Liver (tissue), 9 donors: ENCODE measurements around the gene INTS1. TPM values are rescaled to one million over a fixed set of nuclear protein-coding genes. Genes with fewer than 3 reads are reported as not detected.

Experiments
- DNase-seq: peaks from one replicate; pipeline ENCODE4 v3.0.0-alpha.2; 2017; ENCODE audit warnings: low spot score
- H3K27ac ChIP-seq, 2 donors: one replicate each; pipeline ENCODE4 v1.7.0; 2013; ENCODE audit warnings: inconsistent platforms in 2 of 2, low read length in 2 of 2, control low read depth in 1 of 2, low read depth in 1 of 2, mild to moderate bottlenecking in 1 of 2
- H3K27me3 ChIP-seq, 4 donors: one replicate each; pipeline versions ENCODE4 v1.6.1 to v1.7.0; 2013; ENCODE audit warnings: low read length in 3 of 4, inconsistent platforms in 1 of 4, mild to moderate bottlenecking in 1 of 4, moderate library complexity in 1 of 4; ENCODE audit not compliant: control insufficient read depth in 4 of 4, insufficient read depth in 4 of 4
- H3K36me3 ChIP-seq, 4 donors: one replicate each; pipeline versions ENCODE4 v1.6.1 to v1.7.0; 2013; ENCODE audit warnings: low read length in 3 of 4, mild to moderate bottlenecking in 3 of 4, low read depth in 1 of 4, moderate library complexity in 1 of 4; ENCODE audit not compliant: control insufficient read depth in 4 of 4, insufficient read depth in 3 of 4
- H3K4me1 ChIP-seq, 4 donors: one replicate each; pipeline versions ENCODE4 v1.6.1 to v1.7.0; 2013; ENCODE audit warnings: low read length in 3 of 4, mild to moderate bottlenecking in 3 of 4, moderate library complexity in 1 of 4; ENCODE audit not compliant: control insufficient read depth in 4 of 4, insufficient read depth in 4 of 4
- H3K4me3 ChIP-seq, 3 donors: one replicate each; pipeline versions ENCODE4 v1.6.1 to v1.7.0; 2013; ENCODE audit warnings: low read length in 3 of 3, control low read depth in 1 of 3, low read depth in 1 of 3, mild to moderate bottlenecking in 1 of 3
- H3K9ac ChIP-seq, 2 donors: one replicate each; pipeline ENCODE4 v1.7.0; 2013; ENCODE audit warnings: low read length in 2 of 2, mild to moderate bottlenecking in 2 of 2, moderate library complexity in 2 of 2, control low read depth in 1 of 2, low read depth in 1 of 2
- H3K9me3 ChIP-seq, 4 donors: one replicate each; pipeline versions ENCODE4 v1.6.1 to v1.7.0; 2013; ENCODE audit warnings: low read length in 3 of 4; ENCODE audit not compliant: control insufficient read depth in 4 of 4
- FOXA2 ChIP-seq: IDR thresholded peaks from 2 replicates; pipeline ENCODE4 v1.6.1; 2016; ENCODE audit warnings: antibody characterized with exemption
- GABPA ChIP-seq, 2 donors: IDR thresholded peaks in 1 of 2; conservative IDR thresholded peaks in 1 of 2; 2 replicates each; pipeline ENCODE4 v1.6.1; 2016; ENCODE audit warnings: antibody characterized with exemption in 2 of 2, mild to moderate bottlenecking in 1 of 2, moderate library complexity in 1 of 2
- HNF4A ChIP-seq, 2 donors: conservative IDR thresholded peaks; 2 replicates each; pipeline ENCODE4 v1.6.1; 2016; ENCODE audit warnings: antibody characterized with exemption in 2 of 2, mild to moderate bottlenecking in 2 of 2
- HNF4G ChIP-seq: IDR thresholded peaks from 2 replicates; pipeline ENCODE4 v1.6.1; 2016; ENCODE audit warnings: antibody characterized with exemption
- NR2F2 ChIP-seq: IDR thresholded peaks from 2 replicates; pipeline ENCODE4 v1.6.1; 2016; ENCODE audit warnings: antibody characterized with exemption
- RXRA ChIP-seq, 2 donors: IDR thresholded peaks; 2 replicates each; pipeline ENCODE4 v1.6.1; 2017 to 2018; ENCODE audit warnings: antibody characterized with exemption in 2 of 2, mild to moderate bottlenecking in 1 of 2
- SP1 ChIP-seq: IDR thresholded peaks from 2 replicates; pipeline ENCODE4 v1.6.1; 2018; ENCODE audit warnings: antibody characterized with exemption, mild to moderate bottlenecking
- TAF1 ChIP-seq: conservative IDR thresholded peaks from 2 replicates; pipeline ENCODE4 v1.6.1; 2016; ENCODE audit warnings: antibody characterized with exemption, mild to moderate bottlenecking
- WGBS: extraction: QIAGEN DNeasy Blood & Tissue Kit; methylation state at CpG from one replicate; pipeline ENCODE4 v1.1.7; 2013; 5-methylcytosine and 5-hydroxymethylcytosine counted together
- polyA plus RNA-seq, 2 donors: library from polyadenylated mRNA; stranded (reverse) in 1 of 2; unstranded in 1 of 2; fragments of 200-250 nt in 1 of 2; fragments of >200 nt in 1 of 2; fragmentation: Nextera tagmentation in 1 of 2; extraction: Ambion mirVana in 1 of 2; gene quantifications; one replicate each; pipeline versions ENCODE4 v1.2.1 to v1.2.3, GENCODE V29; 2013 to 2015
- total RNA-seq, 2 donors: library from RNA; depleted of rRNA; stranded (reverse); fragments of >200 nt; gene quantifications; one replicate each; pipeline ENCODE4 v1.2.3, GENCODE V29; 2014
- TF ChIP-seq, protein P1 (sequence below): fragments of 150-350 bp; IDR thresholded peaks from 2 replicates; pipeline ENCODE4 v1.5.1; 2017; ENCODE audit warnings: improper control_type of control experiment, low read depth, low read length; ENCODE audit not compliant: missing input control
- TF ChIP-seq, protein P2 (sequence below): IDR thresholded peaks from 2 replicates; pipeline ENCODE4 v1.6.1; 2016; ENCODE audit warnings: antibody characterized with exemption
- TF ChIP-seq, protein P3 (sequence below): IDR thresholded peaks from 2 replicates; pipeline ENCODE4 v1.6.1; 2016; ENCODE audit warnings: antibody characterized with exemption
- donor health status: healthy.
- donor health status: healthy.
- donor health status: healthy.
- donor health status: healthy.
- donor health status: healthy.

INTS1 gene
- total and polyA plus RNA-seq, 4 donors, result 14.6 to 37.9 (median 30.7) TPM

DNA sequence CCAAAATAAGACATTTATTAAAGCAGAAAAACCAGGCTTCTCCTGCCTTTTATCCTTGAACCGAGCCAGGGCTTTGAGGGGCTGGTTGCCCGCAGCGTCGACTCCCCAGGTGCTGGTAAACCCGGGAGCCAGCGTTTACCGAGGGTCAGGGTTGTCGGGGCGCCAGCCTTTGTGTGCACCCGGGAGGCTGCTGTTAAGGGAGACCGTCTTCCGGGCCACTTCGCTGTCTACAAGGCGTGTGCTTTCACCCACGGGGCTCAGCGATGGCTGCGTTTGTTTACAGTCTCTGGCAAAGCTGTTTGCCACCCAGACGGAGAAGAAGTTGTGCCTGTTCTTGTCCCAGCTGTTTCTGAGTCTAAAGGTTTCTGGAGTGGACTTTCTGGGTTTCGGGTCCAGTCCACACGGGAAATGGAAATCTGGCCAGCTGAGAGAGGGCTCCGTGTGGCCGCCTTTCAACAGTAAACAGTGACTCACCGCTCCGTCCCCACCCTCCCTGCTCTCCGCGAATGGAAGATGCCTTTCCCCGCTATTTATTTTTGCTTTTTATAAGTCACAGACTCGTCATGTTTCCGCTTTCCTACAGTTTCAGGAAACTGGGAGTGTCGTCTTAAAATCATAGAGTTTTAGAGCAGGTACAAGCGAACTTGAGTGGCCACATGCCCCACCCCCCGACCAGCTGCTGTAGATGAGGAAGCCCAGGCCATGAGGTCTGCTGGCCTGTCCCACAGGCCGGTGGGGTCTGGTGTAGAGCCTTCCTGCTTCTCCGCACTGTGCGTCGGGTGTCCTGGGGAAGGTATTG is 28.5 kb upstream of the INTS1 start (continued):
- TF ChIP-seq, protein P1, sequence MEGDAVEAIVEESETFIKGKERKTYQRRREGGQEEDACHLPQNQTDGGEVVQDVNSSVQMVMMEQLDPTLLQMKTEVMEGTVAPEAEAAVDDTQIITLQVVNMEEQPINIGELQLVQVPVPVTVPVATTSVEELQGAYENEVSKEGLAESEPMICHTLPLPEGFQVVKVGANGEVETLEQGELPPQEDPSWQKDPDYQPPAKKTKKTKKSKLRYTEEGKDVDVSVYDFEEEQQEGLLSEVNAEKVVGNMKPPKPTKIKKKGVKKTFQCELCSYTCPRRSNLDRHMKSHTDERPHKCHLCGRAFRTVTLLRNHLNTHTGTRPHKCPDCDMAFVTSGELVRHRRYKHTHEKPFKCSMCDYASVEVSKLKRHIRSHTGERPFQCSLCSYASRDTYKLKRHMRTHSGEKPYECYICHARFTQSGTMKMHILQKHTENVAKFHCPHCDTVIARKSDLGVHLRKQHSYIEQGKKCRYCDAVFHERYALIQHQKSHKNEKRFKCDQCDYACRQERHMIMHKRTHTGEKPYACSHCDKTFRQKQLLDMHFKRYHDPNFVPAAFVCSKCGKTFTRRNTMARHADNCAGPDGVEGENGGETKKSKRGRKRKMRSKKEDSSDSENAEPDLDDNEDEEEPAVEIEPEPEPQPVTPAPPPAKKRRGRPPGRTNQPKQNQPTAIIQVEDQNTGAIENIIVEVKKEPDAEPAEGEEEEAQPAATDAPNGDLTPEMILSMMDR, result no peak
- TF ChIP-seq FOXA2, result peak; percentile 62

DNA sequence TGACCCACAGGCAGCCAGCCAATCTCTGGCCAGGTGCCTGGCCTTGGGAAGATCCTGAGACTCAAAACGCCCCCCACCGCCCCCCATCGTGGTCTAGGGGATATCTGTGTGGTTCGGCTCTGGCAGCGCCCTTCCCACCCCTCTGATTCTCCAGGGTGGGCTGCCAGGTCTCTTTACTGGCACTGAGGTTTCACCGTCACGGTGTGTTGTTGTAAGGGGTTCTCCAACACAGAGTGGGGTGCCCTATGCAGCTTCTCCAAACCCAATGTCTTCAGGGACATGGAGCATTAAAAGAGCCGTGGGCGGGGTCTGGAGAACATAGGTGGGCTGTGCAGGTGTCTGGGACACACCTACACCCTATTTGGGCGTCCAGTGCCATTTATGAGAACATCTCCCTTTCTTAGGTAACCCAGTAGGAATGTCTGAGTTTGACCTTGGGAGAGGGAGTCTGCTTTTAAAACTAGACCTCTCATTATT is 27.8 kb upstream of the INTS1 start:
- H3K27me3 ChIP-seq, result no peaks in the 10 kb centered on the region
- TF ChIP-seq RXRA (IDR thresholded peaks at IDR 0.05) (no peak), HNF4G (peak; percentile 4)
- DNase-seq, result no peak
- H3K9me3 ChIP-seq, result no peaks in the 10 kb centered on the region
- H3K27ac ChIP-seq, result peak overlapping the region; percentile 92 to 96
- H3K4me1 ChIP-seq, result peaks cover 8 to 32% (median 22%) of the 10 kb centered on the region in 4 donors
- peak overlapping the region; percentile 43 to 92 (median 72) for H3K4me3 ChIP-seq
- peak overlapping the region; percentile 80 to 90 for H3K9ac ChIP-seq
- WGBS, result 48% methylated on average over 10 of the region's 10 CpGs
- no peaks in the 10 kb centered on the region for H3K36me3 ChIP-seq

DNA sequence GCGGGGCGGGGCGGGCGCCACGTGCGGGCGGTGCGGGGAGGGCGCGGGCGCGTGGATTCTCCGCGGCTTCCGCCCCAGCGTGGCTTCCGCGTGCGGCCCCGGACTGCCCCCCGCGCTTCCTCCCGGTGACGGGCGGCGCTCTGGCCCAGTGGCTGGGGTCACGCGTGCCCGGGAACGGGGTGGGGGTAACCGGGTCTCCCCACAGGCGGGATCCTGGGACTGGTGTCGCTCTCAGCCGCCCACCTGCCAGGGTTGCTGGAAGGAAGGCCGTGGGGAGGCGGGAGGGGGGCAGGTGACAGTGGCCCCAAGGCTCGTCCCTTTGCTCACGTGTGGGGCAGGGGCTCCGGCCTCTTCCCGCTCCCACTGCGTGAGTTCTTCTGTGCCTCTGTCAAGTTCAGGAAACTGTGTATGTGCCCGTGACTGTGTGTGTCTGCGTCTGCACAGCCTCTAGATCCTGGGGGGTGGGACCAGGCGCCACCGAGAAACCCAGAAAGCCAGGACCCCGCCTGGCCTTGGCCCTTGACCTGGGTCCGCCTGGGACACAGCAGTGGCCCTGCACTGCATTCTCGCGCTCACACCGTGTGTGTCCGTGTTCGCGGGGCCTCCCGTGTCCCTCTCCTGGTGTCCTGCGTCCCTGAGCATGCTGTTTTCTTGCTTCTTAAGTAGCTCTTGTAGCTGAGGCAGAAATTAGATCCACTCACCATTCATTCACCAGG is 27.2 kb upstream of the INTS1 start:
- Histone ChIP-seq H3K27ac (peak overlapping the region; percentile 92 to 96), H3K4me1 (peaks cover 3 to 26% (median 20%) of the 10 kb centered on the region in 4 donors), H3K9me3 (no peaks in the 10 kb centered on the region), H3K27me3 (no peaks in the 10 kb centered on the region), H3K4me3 (peak overlapping the region; percentile 43 to 92 (median 72)), H3K36me3 (no peaks in the 10 kb centered on the region), H3K9ac (peak overlapping the region; percentile 80 to 90)
- WGBS, result 7% methylated on average over 55 of the region's 55 CpGs
- peak; percentile 63 for TF ChIP-seq NR2F2
- TF ChIP-seq HNF4A (conservative IDR thresholded peaks at IDR 0.05), result peak; percentile 89 to 91
- no peak for TF ChIP-seq GABPA (IDR thresholded peaks at IDR 0.05 in 1 of 2, conservative IDR thresholded peaks at IDR 0.05 in 1 of 2)
- TF ChIP-seq, protein P2, sequence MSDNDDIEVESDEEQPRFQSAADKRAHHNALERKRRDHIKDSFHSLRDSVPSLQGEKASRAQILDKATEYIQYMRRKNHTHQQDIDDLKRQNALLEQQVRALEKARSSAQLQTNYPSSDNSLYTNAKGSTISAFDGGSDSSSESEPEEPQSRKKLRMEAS, result peak; percentile 8
- peak; percentile 26 to 29 for TF ChIP-seq RXRA (IDR thresholded peaks at IDR 0.05)
- no peak for TF ChIP-seq TAF1
- TF ChIP-seq, protein P3, sequence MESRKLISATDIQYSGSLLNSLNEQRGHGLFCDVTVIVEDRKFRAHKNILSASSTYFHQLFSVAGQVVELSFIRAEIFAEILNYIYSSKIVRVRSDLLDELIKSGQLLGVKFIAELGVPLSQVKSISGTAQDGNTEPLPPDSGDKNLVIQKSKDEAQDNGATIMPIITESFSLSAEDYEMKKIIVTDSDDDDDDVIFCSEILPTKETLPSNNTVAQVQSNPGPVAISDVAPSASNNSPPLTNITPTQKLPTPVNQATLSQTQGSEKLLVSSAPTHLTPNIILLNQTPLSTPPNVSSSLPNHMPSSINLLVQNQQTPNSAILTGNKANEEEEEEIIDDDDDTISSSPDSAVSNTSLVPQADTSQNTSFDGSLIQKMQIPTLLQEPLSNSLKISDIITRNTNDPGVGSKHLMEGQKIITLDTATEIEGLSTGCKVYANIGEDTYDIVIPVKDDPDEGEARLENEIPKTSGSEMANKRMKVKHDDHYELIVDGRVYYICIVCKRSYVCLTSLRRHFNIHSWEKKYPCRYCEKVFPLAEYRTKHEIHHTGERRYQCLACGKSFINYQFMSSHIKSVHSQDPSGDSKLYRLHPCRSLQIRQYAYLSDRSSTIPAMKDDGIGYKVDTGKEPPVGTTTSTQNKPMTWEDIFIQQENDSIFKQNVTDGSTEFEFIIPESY, result peak; percentile 24
- TF ChIP-seq SP1, result peak; percentile 42
- peak; percentile 48 for TF ChIP-seq HNF4G
- no peak for DNase-seq
